MCF 10A (cell line): Measurements from ENCODE around the gene ELP4. TPM values are rescaled to one million over a fixed set of nuclear protein-coding genes. Genes with fewer than 3 reads are reported as not detected.

Experiments
- BruUV-seq: library from RNA; stranded (reverse); fragments of 400-500 nt; replicated peaks from 2 replicates; lab custom pipeline; 2021; lab: Mats Ljungman, UMichigan
- CTCF ChIA-PET: fragments of 300-600 bp; sonication (Branson Sonifier 250); formaldehyde crosslinking; extraction: SDS; loops from one replicate; lab custom pipeline; 2021; ENCODE audit warnings: antibody characterized with exemption, inconsistent platforms; lab: Yijun Ruan, JAX
- POLR2A ChIA-PET: fragments of 300-600, 350-650 bp; sonication (Branson Sonifier 250); formaldehyde crosslinking; extraction: SDS; loops from one replicate; lab custom pipeline; 2020; ENCODE audit warnings: antibody characterized with exemption, inconsistent platforms; lab: Yijun Ruan, JAX
- DNase-seq: peaks from one replicate; pipeline ENCODE4 v3.0.0-alpha.2; 2018; ENCODE audit not compliant: unreplicated experiment
- H3K27ac Mint-ChIP-seq: one replicate; pipeline ENCODE4 v1.8.0; 2022; ENCODE audit warnings: mild to moderate bottlenecking, low read depth, mixed read lengths; ENCODE audit not compliant: unreplicated experiment
- H3K27me3 Mint-ChIP-seq: one replicate; pipeline ENCODE4 v1.8.0; 2022; ENCODE audit warnings: mixed read lengths; ENCODE audit not compliant: insufficient read depth, unreplicated experiment
- H3K36me3 Mint-ChIP-seq: one replicate; pipeline ENCODE4 v1.8.0; 2022; ENCODE audit warnings: mild to moderate bottlenecking, moderate library complexity, mixed read lengths; ENCODE audit not compliant: insufficient read depth, unreplicated experiment
- H3K4me1 Mint-ChIP-seq: one replicate; pipeline ENCODE4 v1.8.0; 2022; ENCODE audit warnings: mixed read lengths; ENCODE audit not compliant: insufficient read depth, unreplicated experiment
- H3K4me3 Mint-ChIP-seq: one replicate; pipeline ENCODE4 v1.8.0; 2022; ENCODE audit warnings: mild to moderate bottlenecking, moderate library complexity, mixed read lengths; ENCODE audit not compliant: unreplicated experiment
- H3K9me3 Mint-ChIP-seq: one replicate; pipeline ENCODE4 v1.8.0; 2022; ENCODE audit warnings: mixed read lengths; ENCODE audit not compliant: unreplicated experiment
- CTCF ChIP-seq: fragments of 200-600 bp; IDR thresholded peaks from one replicate; pipeline ENCODE4 v1.8.0; 2022; ENCODE audit warnings: antibody characterized with exemption, mild to moderate bottlenecking; ENCODE audit not compliant: unreplicated experiment
- intact Hi-C: fragments of 100-400 bp; cut with micrococcal nuclease; formaldehyde crosslinking; loops from 2 replicates; pipeline ENCODE4 v1.14.1; 2022
- total RNA-seq: library from RNA; stranded (reverse); gene quantifications from 2 replicates; pipeline ENCODE4 v1.2.3, GENCODE V29; 2022

Gene ELP4
- total RNA-seq, 1 experiment from 2014 or later, result 18.3 TPM

- Mint-ChIP-seq H3K36me3 (no peaks in the 10 kb centered on the region), H3K27ac (no peak overlapping the region), H3K27me3 (no peaks in the 10 kb centered on the region), H3K4me1 (no peaks in the 10 kb centered on the region), H3K9me3 (no peaks in the 10 kb centered on the region), H3K4me3 (no peak overlapping the region)
- no peak for DNase-seq
- ChIA-PET POLR2A (no interaction called here), CTCF (no interaction called here)
- intact Hi-C loops, result no loop called here
- TF ChIP-seq CTCF, result no peak
- no TSS peak for BruUV-seq
These were observed 189.5 kb downstream of the ELP4 start for GRCh38 chr11:31699066-31699465.

DNA sequence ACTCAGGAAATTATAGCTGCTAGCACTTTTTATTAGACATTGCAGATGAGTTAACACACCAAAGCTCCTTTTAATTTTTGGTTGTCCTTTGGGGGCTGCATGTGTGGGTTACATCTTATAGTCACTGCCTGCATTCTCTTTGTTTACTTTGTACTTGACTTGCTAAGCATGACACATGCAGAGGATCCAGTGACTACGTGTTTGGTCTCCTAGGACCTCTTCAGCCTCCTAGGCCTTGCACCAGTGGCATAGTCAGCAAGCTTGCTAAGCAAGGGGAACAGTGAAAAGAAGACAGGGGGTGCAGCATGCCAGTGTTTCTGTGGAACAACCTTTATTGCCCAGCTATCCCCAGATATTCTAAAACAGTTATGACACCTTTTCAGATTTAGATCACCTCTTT lies 193.4 kb downstream of the ELP4 start:
- Mint-ChIP-seq H3K36me3 (no peaks in the 10 kb centered on the region), H3K4me3 (no peak overlapping the region), H3K9me3 (no peaks in the 10 kb centered on the region), H3K27me3 (no peaks in the 10 kb centered on the region), H3K4me1 (no peaks in the 10 kb centered on the region), H3K27ac (no peak overlapping the region)
- intact Hi-C loops, result no loop called here
- ChIA-PET CTCF (no interaction called here), POLR2A (no interaction called here)
- no TSS peak for BruUV-seq
- peak; percentile 14 for DNase-seq
- TF ChIP-seq CTCF, result no peak

- no peak for TF ChIP-seq CTCF
- Mint-ChIP-seq H3K4me3 (no peak overlapping the region), H3K27ac (no peak overlapping the region), H3K9me3 (no peaks in the 10 kb centered on the region), H3K4me1 (no peaks in the 10 kb centered on the region), H3K27me3 (no peaks in the 10 kb centered on the region), H3K36me3 (peaks cover 6% of the 10 kb centered on the region)
- POLR2A ChIA-PET, result no interaction called here
- intact Hi-C loops, result no loop called here
- BruUV-seq, result no TSS peak
- DNase-seq, result no peak
- CTCF ChIA-PET, result no interaction called here
These were observed 196.8 kb downstream of the ELP4 start for GRCh38 chr11:31706357-31706756.

DNA sequence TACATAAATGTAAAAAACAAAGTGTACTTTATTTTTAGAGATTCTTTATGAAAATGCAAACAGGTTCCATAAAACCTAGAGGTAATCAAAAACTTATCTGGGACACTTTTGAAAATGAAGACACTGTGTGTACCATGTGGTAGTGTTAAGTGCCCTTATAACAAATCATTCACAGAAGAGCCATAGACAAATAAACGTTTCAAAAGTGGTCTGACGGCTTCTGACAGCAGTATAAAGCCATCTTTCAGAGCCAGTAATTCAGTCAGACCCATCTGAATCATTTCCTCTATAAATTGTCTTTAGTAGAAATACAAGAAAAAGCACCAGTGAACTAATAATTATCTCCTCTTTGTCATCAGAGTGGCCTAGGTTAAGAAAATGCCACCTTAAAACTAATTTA lies 201.6 kb downstream of the ELP4 start:
- no peak for TF ChIP-seq CTCF
- H3K36me3 Mint-ChIP-seq, result peaks cover 6% of the 10 kb centered on the region
- intact Hi-C loops, result no loop called here
- CTCF ChIA-PET, result interaction anchor here (1.9 kb wide), 1 partner anchor 70 kb away, joined by 6 read pairs; no protein-coding TSS in a partner anchor
- H3K27me3 Mint-ChIP-seq, result no peaks in the 10 kb centered on the region
- DNase-seq, result no peak
- H3K9me3 Mint-ChIP-seq, result no peaks in the 10 kb centered on the region
- POLR2A ChIA-PET, result no interaction called here
- no peak overlapping the region for H3K27ac Mint-ChIP-seq
- no TSS peak for BruUV-seq
- no peak overlapping the region for H3K4me3 Mint-ChIP-seq
- no peaks in the 10 kb centered on the region for H3K4me1 Mint-ChIP-seq
